ENCODE measurements around the gene ADCY2.

DNA sequence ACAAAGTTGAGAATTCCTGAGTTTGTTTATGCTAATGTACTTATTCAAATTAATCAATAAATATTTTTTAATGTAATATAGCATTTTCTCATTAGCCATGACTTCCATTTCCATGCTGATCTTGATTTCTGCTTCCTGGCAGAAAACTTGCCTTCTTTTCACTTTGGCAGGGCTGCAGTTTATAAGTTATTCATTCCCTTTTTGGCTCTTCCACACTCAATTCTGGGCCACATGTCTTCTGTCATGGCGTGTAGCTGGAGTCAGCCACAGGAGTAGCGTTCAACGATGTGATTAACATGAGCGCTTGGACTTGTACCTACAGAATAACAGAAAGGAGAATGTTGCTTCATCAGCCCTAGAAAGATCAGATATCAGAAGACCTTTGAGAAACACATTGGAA, 282.1 kb downstream of the ADCY2 start:
- TF ChIP-seq, protein P1, sequence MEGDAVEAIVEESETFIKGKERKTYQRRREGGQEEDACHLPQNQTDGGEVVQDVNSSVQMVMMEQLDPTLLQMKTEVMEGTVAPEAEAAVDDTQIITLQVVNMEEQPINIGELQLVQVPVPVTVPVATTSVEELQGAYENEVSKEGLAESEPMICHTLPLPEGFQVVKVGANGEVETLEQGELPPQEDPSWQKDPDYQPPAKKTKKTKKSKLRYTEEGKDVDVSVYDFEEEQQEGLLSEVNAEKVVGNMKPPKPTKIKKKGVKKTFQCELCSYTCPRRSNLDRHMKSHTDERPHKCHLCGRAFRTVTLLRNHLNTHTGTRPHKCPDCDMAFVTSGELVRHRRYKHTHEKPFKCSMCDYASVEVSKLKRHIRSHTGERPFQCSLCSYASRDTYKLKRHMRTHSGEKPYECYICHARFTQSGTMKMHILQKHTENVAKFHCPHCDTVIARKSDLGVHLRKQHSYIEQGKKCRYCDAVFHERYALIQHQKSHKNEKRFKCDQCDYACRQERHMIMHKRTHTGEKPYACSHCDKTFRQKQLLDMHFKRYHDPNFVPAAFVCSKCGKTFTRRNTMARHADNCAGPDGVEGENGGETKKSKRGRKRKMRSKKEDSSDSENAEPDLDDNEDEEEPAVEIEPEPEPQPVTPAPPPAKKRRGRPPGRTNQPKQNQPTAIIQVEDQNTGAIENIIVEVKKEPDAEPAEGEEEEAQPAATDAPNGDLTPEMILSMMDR (IDR thresholded peaks at IDR 0.05) = no peak
- TF ChIP-seq POLR2AphosphoS5 (IDR thresholded peaks at IDR 0.05; ENCODE audit: insufficient read depth in 1 of 2, low read depth in 1 of 2) (no peak), POLR2A (IDR thresholded peaks at IDR 0.05) (no peak)
